Right kidney (tissue), 1 donor: ENCODE data around the gene TUBG1.
"Not testable (repeated sequence)": the region's sequence is repeated elsewhere in the genome, so short reads cannot be mapped to it uniquely, and the experiment has no call there.

Experiments
- DNase-seq: peaks from one replicate; pipeline ENCODE4 v3.0.0-alpha.2; 2016

The TUBG1 gene

GRCh38 chr17:42621987-42622386, 12.5 kb downstream of the TUBG1 start:
- DNase-seq = not testable (repeated sequence)

GRCh38 chr17:42623271-42623670, 13.8 kb downstream of the TUBG1 start:
- DNase-seq = no peak

DNA sequence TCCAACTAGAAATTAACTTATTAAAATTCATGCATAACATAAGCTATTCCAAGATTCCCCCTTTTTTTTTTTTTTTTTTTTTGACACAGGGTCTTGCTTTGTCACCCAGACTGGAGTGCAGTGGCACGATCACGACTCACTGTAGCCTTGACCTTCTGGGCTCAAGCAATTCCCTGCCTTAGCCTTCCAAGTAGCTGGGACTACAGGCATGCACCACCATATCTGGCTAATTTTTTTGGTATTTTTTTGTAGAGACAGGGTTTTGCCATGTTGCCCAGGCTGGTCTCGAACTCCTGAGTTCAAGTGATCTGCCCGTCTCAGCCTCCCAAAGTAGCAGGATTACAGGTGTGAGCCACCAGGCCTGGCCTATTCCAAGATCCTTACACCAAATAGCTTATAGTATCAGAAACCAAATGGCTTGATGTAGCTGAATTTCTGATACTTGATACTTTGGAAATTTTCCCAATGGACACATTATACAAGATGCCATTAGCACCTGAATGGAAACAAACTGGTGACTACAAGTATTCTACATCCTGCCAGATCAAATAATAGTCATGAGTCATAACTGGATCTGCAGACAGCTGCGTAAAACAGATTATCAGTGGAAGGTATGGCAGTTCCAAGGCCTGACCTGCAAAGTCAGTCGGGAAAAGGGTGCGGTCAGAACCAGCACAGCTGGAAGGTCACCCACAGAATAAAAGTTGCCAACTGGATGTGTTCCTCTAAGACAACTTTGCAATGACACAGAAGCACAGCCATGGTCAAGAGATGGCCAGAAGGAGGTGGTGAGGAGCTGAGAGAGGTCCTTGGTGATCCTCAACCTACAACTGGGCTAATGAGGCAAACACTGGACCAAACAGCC, 14.5 kb downstream of the TUBG1 start:
- DNase-seq = no peak

GRCh38 chr17:42627032-42627764, 17.7 kb downstream of the TUBG1 start:
- DNase-seq = not testable (repeated sequence)

GRCh38 chr17:42629411-42630009, 20.0 kb downstream of the TUBG1 start:
- DNase-seq = no peak

GRCh38 chr17:42632949-42633444, 23.5 kb downstream of the TUBG1 start:
- DNase-seq = no peak

DNA sequence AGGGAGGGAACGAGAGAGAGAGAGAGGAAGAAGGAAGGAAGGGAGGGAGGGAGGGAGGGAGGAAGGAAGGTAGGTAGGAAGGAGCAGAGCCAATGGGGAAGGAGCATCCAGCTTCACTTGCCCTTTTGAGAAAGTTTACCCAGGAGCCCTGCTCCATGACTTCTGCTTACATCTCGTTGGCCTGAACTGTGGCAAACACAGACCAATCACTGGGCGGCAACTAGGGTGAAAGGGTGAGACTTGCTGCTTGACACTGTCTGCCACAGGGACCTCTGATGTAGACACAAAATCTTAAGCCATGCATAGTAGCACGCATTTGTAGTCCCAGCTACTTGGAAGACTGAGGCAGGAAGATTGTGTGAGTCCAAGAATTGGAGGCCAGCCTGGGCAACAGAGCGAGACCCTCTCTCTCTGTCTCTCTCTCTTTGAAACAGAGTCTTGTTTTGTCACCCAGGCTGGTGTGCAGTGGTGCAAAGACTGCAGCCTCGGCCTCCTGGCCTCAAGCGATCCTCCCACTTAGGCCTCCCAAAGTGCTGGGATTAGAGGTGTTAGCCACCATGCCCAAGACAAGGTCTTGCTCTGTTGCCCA, 30.1 kb downstream of the TUBG1 start:
- DNase-seq = no peak

DNA sequence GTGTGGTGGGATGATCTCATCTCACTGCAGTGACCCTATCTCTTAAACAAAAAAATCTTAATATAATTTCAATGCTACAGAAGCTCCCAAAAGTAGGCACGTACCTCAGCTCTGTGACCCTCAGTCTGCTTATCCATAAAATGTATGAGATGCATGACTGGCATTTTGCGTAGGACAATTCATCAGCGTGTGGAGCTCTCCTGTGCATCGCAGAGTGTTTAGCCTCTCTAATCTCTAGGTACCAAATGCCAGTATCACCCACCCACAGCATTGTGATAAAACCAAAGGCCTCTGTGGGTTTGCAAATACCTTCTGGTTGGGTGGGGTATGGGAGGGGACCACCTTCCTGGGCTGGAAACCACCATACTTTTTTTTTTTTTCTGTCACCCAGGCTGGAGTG, 30.6 kb downstream of the TUBG1 start:
- no peak for DNase-seq

- DNase-seq = no peak
Observed at GRCh38 chr17:42642336-42642735, 32.9 kb downstream of the TUBG1 start.

- DNase-seq = no peak
Observed at GRCh38 chr17:42647778-42648177, 38.3 kb downstream of the TUBG1 start.

- DNase-seq = no peak
Observed at GRCh38 chr17:42651392-42651791, 41.9 kb downstream of the TUBG1 start.

GRCh38 chr17:42653179-42654124, 44.0 kb downstream of the TUBG1 start:
- DNase-seq = peak; percentile 70

DNA sequence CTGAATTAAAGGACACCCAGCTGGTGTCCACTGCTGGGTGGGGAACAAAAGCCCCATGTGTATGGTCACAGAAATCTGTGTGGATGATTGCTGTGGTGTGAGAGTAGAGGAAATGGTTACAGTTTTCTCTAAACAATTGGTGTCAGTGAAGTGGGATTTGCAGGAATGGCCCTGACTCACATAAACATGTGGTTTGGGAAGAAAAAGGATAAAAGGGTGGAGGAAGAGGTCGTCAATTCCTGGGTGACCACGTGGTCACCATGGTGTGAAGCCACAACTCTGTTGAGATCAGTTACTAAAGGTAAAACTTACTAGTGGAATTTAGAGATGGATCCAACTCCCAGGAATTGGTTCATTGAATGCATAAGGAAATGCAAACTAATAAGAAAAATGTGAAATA, 46.0 kb downstream of the TUBG1 start:
- no peak for DNase-seq

DNA sequence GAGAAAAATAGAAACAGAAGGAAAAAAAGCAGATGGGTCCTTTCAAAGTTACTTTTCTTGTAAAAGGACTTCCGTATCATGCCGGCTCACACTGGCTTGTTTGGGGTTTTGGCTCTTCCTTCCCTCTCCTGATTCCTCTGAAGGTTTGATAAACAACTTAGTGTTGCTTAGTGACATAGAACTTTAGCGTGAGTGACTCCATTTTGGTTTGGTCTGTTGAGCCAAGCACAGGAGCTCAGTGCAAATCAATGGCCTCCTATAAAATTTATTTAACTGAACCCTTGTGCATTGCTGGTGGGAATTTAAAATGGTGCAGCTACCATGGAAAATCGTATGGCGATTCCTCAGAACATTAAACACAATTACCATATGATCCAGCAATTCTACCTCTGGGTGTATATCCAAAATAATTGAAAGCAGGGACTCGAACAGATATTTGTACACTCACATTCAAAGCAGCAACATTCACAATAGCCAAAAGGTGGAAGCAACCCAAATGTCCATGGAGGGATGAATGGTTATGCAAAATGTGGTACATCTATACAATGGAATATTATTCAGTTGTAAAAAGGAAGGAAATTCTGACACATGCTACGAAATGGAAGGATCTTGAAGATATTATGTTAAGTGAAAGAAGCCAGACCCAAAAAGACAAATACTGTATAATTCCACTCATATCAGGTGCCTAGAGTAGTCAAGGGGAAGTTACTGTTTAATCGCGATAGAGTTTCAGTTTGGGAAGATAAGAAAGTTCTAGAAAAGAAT, 48.5 kb downstream of the TUBG1 start:
- DNase-seq = no peak

GRCh38 chr17:42659079-42659931, 49.8 kb downstream of the TUBG1 start, which contains the start of gene TUBG2:
Gene TUBG2 (plus strand): TSS chr17:42659284. CDS start chr17:42659504, 220 bp downstream.
- DNase-seq = peak; percentile 88

- DNase-seq = not testable (repeated sequence)
Observed at GRCh38 chr17:42659932-42660274, 50.4 kb downstream of the TUBG1 start.

- DNase-seq = no peak
Observed at GRCh38 chr17:42660692-42661345, 51.3 kb downstream of the TUBG1 start.
